HCT116 (cell line): ENCODE data around the gene MECP2.

Source experiments
- CTCF ChIP-seq, 3 experiments: fragments of 200-600 bp in 1 of 3; sonication (generic) in 1 of 3; IDR thresholded peaks in 2 of 3; conservative IDR thresholded peaks in 1 of 3; 2 replicates each; pipeline ENCODE4 v1.5.1; 2012 to 2017; ENCODE audit warnings: low read depth in 2 of 3, low read length in 2 of 3, antibody characterized with exemption in 1 of 3, borderline replicate concordance in 1 of 3, control low read depth in 1 of 3, mild to moderate bottlenecking in 1 of 3, mixed read lengths in 1 of 3, mixed run types in 1 of 3, moderate library complexity in 1 of 3; ENCODE audit not compliant: insufficient read depth in 1 of 3
- EZH2 ChIP-seq: fragments of 200-600 bp; sonication (generic); IDR thresholded peaks from 2 replicates; pipeline ENCODE4 v1.6.1; 2017; ENCODE audit warnings: antibody characterized with exemption, mixed run types
- EZH2phosphoT487 ChIP-seq: fragments of 200-600 bp; IDR thresholded peaks from 2 replicates; pipeline ENCODE4 v1.6.1; 2018; ENCODE audit warnings: antibody characterized with exemption, borderline replicate concordance
- JUND ChIP-seq: IDR thresholded peaks from 2 replicates; pipeline ENCODE4 v1.6.1; 2012
- MAX ChIP-seq: IDR thresholded peaks from 2 replicates; pipeline ENCODE4 v1.6.1; 2012
- POLR2A ChIP-seq: IDR thresholded peaks from 2 replicates; pipeline ENCODE4 v1.7.0; 2011; ENCODE audit warnings: borderline replicate concordance; ENCODE audit not compliant: insufficient read depth, insufficient read length; ENCODE audit errors: extremely low read depth
- POLR2AphosphoS5 ChIP-seq: IDR thresholded peaks from 2 replicates; pipeline ENCODE4 v1.6.1; 2011; ENCODE audit warnings: mild to moderate bottlenecking, low read depth, low read length, moderate library complexity
- RAD21 ChIP-seq: IDR thresholded peaks from 2 replicates; pipeline ENCODE4 v1.6.1; 2012; ENCODE audit warnings: low read depth, mild to moderate bottlenecking
- SIN3A ChIP-seq: IDR thresholded peaks from 2 replicates; pipeline ENCODE4 v1.6.1; 2012; ENCODE audit warnings: low read depth
- SP1 ChIP-seq: IDR thresholded peaks from 2 replicates; pipeline ENCODE4 v1.6.1; 2012; ENCODE audit warnings: low read depth
- ZNF274 ChIP-seq: fragments of 200-500 bp; sonication (Bioruptor generic); IDR thresholded peaks from 2 replicates; pipeline ENCODE4 v1.6.1; 2014; ENCODE audit warnings: mild to moderate bottlenecking, low read depth, low read length, inconsistent platforms

GRCh38 chrX:154002215-154002719 lies 95.2 kb downstream of the MECP2 start:
- no peak for TF ChIP-seq POLR2AphosphoS5
- no peak for TF ChIP-seq CTCF (IDR thresholded peaks at IDR 0.05 in 2 of 3, conservative IDR thresholded peaks at IDR 0.05 in 1 of 3; ENCODE audit: borderline replicate concordance in 1 of 3, insufficient read depth in 1 of 3, low read depth in 2 of 3, low read length in 2 of 3)
- TF ChIP-seq EZH2phosphoT487, result no peak
- no peak for TF ChIP-seq MAX
- TF ChIP-seq POLR2A, result no peak
- no peak for TF ChIP-seq SIN3A
- no peak for TF ChIP-seq SP1
- TF ChIP-seq EZH2, result no peak
- TF ChIP-seq RAD21, result no peak
- no peak for TF ChIP-seq JUND
- no peak for TF ChIP-seq ZNF274
